ENCODE results near the gene RNF40.

Gene RNF40

DNA sequence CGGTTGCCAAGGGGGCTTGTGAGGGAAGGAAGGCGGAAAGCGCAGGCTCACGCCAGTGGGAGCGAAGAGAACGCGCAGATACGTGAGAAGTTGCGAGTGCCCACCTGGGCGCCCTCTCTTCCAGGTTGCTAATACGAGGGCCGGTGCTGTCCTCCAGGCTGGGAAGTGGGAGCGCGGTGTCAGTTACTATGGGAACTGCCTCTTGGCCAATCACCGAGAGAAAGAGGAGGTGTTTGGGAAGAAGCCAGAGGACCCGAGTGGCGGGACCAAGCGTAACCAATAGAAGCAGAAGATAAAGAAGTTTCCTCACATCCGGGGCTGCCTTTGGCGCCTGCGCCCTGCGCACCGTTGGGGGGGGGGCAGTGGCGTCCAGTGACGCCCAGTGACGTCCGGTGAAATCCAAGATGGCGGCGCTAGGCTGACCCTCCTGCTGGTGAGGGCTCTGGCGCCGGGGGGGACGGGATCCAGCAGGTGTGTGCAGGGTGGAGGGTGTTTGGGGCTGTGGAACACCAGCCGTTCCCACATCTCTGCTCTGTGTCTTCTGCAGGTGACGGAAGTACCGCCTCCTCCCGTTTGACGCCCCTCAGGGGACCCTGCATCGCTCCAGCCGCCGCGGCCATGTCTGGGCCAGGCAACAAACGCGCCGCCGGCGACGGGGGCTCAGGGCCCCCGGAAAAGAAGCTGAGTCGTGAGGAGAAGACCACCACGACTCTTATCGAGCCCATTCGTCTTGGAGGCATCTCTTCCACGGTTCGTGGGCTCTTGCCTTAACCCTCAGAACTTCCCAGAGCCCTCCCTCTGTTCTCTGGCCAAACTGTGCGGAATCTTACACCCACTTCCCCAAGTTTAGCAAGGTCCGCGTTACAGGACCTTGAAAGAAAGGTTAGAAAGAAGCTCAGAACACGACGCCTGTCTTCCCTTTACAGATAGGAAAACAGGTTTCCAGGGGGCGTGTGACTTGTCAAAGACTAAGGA is at the start of gene RNF40, which contains the start of gene CFAP119:
TSS of gene RNF40 (plus strand) at position 395 of the 975 bp plus-strand sequence. CDS start at position 619, 224 bp downstream.
TSS of gene CFAP119 (minus strand) at position 135 of the 975 bp plus-strand sequence. CDS start 314 bp downstream, outside the sequence.
- DNase-seq (ENCODE audit: low read depth in 2 of 2) = peak; percentile 86

DNA sequence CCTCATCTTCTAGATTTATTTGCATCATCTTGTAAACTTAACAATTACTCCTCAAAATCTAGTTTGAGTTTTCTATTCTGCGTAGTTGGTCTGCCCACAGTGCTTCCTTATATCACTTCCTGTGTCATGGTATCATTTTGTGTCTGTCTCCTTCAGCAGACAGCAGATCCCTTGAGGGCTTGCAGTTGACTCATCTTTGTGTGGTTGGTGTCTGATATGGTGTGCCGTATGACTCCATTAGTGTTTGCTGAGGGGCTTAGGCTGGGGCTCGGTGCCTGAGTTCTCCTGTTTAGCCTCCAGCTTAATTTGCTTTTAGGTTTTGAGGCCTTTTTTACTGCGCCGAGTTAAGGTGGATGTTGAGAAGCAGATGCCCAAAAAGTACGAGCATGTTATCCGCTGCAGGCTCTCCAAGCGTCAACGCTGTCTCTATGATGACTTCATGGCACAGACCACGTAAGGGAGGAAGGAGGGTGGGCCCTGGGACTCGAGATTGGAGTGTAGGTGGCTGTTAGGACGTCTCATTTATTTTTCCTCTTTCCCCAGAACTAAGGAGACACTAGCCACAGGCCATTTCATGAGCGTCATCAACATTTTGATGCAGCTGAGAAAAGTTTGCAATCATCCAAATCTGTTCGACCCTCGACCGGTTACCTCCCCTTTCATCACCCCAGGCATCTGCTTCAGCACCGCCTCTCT is 46.2 kb upstream of the RNF40 start:
- DNase-seq (ENCODE audit: low read depth in 2 of 2) = peak in 1 of 2 donors; percentile 18

DNA sequence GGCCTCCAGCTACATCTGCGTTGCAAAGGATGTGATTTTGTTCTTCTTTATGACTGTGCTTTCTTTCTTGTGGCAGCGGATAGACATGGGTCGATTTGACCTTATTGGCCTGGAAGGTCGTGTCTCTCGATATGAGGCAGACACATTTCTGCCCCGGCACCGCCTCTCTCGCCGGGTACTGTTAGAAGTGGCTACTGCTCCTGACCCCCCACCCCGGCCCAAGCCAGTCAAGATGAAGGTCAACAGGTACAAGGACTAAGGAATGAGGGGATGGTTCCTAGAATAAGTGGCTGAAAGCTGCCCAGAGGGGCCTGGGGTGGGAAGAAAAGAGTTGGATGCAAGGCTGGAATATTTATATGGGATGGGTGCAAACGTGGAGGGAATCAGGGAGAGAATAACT is 42.0 kb upstream of the RNF40 start:
- no peak for DNase-seq (ENCODE audit: low read depth in 2 of 2)

DNA sequence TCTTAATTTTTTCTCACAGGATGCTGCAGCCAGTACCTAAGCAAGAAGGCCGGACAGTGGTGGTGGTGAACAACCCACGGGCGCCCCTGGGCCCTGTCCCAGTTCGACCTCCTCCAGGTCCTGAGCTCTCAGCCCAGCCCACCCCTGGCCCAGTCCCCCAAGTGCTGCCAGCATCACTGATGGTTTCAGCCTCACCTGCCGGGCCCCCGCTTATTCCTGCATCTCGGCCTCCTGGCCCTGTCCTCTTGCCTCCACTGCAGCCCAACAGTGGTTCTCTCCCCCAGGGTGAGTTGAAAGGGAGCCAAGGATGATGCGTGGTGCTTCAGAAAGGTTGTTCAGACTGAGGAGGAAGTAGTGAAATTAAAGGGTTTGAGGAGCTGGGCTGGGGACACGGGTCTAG is 41.4 kb upstream of the RNF40 start:
- DNase-seq (ENCODE audit: low read depth in 2 of 2) = no peak

DNA sequence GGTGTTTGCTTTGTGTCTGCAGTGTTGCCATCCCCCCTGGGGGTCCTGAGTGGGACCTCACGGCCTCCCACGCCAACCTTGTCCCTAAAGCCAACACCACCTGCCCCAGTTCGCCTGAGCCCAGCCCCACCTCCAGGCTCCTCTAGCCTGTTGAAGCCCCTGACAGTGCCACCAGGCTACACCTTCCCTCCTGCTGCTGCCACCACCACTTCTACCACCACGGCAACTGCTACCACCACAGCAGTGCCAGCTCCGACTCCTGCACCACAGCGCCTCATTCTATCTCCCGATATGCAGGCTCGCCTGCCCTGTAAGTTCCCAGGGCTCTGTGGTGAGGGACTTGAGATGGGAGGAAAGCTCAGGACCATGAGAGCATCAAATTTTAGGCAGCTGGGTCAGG is 41.0 kb upstream of the RNF40 start:
- no peak for DNase-seq (ENCODE audit: low read depth in 2 of 2)

DNA sequence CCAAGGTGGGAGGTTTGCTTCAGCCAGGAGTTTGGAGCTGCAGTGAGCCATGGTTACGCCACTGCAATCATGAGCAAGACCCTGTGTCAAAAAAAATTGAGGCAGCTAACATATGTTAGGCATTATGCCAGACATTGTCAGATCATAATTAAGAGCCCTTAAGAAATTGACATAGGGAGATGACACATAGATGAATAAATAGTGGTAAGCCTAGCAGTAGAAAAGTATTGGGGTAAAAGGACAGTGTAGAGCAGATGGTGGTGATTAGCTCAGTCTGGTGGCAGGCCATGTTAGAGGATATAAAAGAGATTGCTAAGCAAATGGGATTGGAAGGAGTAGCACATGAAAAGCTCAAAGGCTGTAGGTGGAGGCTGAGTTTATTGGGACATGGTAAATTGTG is 40.5 kb upstream of the RNF40 start:
- no peak for DNase-seq (ENCODE audit: low read depth in 2 of 2)

DNA sequence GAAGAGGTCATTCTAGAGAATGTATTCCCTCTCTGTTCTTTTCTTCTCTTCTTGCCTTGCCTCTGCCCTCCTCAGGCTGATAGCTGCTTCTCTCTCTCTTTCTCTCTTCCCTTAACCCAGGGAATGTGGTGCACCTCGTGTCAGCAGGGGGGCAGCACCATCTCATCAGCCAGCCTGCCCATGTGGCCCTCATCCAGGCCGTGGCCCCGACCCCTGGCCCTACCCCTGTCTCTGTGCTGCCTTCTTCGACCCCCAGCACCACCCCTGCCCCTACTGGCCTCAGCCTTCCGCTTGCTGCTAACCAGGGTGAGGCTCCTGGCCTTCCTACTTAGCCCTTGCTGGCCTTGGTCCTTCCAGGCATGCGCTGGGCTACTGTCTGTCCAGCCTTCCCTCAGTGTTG is 39.7 kb upstream of the RNF40 start:
- DNase-seq (ENCODE audit: low read depth in 2 of 2) = no peak

DNA sequence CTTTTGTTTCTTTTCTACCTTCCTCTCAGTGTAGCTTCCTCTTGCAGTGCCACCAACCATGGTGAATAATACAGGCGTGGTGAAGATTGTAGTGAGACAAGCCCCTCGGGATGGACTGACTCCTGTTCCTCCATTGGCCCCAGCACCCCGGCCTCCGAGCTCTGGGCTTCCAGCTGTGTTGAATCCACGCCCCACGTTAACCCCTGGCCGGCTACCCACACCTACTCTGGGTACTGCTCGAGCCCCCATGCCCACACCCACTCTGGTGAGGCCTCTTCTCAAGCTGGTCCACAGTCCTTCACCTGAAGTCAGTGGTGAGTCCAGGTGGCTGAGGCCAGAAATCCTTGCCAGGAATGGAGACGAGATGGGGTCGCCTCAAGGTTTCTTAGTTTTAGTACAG is 39.2 kb upstream of the RNF40 start:
- DNase-seq (ENCODE audit: low read depth in 2 of 2) = no peak

DNA sequence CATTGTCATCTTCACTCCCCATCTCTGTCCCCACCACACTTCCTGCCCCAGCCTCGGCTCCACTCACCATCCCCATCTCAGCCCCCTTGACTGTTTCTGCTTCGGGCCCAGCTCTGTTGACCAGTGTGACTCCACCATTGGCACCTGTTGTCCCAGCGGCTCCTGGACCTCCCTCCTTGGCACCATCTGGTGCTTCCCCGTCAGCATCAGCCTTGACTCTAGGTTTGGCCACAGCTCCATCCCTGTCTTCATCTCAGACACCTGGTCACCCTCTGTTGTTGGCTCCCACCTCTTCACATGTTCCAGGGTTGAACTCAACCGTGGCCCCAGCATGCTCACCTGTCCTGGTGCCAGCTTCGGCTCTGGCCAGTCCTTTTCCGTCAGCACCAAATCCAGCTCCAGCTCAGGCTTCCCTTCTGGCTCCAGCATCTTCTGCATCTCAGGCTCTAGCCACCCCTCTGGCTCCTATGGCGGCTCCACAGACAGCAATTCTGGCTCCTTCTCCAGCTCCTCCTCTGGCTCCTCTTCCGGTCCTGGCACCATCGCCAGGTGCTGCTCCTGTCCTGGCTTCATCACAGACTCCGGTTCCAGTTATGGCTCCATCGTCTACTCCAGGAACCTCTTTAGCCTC is 38.3 kb upstream of the RNF40 start:
- no peak for DNase-seq (ENCODE audit: low read depth in 2 of 2)

DNA sequence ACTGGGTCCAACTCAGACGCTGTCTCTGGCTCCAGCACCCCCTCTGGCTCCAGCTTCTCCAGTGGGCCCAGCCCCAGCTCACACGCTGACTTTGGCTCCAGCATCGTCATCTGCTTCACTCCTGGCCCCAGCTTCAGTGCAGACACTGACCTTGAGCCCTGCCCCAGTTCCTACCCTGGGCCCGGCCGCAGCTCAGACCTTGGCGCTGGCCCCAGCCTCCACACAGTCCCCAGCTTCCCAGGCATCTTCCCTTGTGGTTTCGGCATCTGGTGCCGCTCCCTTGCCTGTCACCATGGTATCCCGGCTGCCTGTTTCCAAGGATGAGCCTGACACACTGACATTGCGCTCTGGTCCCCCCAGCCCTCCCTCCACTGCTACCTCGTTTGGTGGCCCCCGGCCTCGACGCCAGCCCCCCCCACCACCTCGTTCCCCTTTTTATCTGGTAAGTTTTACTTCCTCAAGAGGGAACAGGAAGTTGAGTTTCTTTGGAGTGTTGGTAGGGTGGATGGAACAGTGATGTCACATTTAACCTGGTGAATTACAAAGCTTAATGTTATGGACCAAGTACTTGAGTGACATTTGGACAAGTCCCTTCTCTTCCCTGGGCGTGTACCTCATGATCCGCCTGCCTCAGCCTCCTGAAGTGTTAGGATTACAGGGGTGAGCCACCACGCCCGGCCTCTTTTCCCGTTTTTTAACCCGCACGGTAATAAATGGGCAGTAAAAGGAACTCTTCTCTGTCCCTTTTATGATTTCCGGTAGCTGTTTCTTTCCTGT is 37.3 kb upstream of the RNF40 start:
- no peak for DNase-seq (ENCODE audit: low read depth in 2 of 2)

DNA sequence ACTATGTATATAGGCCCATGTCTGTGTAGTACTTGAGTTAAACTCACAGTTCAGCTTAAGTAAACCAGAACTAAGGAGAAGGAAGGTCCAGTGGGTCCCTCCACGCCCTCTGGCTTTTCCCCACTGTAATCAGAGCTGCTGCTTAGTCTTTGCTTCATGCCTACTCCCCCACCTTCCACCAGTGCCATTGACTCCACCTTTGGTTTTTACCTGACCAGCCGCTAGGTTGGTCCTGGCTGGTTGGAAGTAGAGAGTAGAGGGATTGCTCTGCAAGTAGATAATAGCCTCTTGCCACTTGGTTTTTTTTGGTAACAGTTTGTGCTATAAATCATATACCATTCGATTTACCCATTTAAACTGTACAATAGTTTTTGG is 36.7 kb upstream of the RNF40 start:
- no peak for DNase-seq (ENCODE audit: low read depth in 2 of 2)

DNA sequence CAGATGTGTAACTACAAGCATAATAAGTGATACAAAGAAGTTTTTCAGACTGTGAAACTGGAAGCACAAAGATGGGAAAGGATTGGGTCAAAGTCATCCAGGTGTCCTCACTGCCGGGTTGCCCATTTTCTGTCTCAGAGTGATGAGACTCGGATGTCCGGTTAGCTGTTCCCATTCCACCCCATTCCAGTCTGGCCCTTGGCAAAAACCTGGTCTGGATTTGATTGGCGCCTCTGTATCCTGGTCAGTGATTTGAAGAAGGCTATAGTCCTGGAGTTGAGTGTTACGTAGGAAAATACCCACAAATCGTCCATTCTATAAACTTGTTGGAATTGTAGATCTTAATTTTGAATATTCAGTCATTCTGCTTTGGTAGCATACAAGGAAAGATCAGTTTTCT is 33.8 kb upstream of the RNF40 start:
- no peak for DNase-seq (ENCODE audit: low read depth in 2 of 2)

DNA sequence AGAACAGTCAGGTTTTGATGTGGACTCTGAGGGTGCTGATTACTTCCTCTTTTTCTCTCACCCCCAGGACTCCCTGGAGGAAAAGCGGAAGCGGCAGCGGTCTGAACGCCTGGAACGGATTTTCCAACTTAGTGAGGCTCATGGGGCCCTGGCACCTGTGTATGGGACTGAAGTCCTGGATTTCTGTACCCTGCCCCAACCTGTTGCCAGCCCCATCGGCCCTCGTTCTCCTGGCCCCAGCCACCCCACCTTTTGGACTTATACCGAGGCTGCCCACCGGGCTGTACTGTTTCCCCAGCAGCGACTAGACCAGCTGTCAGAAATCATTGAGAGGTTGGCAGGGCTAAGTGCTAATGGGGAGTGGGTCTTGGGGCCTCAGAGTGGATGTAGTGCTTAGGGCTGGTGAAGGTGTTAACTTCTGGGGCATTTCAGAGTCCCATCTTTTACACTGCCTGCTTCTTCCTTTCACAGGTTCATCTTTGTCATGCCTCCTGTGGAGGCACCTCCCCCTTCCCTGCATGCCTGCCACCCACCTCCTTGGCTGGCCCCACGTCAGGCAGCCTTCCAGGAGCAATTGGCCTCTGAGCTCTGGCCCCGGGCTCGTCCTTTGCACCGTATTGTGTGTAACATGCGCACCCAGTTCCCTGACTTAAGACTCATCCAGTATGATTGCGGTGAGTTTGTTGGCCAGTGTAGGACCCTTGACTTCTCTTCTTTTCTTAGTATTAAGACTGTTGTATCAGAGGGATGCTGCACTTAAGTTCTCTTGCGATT is 33.0 kb upstream of the RNF40 start:
- DNase-seq (ENCODE audit: low read depth in 2 of 2) = no peak

DNA sequence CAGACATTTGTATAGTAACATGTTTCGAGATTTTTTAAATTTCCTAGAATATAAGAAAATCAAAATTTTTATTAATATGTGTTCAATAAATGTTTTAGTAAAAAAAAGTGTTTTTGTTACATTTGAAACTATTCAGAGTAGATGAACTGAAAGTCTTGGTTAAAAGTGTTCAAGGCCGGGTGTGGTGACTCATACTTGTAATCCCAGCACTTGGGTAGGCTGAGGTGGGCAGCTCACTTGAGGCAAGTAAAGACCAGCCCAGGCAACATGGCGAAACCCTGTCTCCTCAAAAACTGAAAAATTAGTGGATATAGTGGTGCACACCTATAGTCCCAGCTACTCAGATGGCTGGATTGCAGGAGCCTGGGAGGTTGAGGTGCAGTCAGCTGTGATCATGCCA is 30.7 kb upstream of the RNF40 start:
- DNase-seq (ENCODE audit: low read depth in 2 of 2) = no peak

DNA sequence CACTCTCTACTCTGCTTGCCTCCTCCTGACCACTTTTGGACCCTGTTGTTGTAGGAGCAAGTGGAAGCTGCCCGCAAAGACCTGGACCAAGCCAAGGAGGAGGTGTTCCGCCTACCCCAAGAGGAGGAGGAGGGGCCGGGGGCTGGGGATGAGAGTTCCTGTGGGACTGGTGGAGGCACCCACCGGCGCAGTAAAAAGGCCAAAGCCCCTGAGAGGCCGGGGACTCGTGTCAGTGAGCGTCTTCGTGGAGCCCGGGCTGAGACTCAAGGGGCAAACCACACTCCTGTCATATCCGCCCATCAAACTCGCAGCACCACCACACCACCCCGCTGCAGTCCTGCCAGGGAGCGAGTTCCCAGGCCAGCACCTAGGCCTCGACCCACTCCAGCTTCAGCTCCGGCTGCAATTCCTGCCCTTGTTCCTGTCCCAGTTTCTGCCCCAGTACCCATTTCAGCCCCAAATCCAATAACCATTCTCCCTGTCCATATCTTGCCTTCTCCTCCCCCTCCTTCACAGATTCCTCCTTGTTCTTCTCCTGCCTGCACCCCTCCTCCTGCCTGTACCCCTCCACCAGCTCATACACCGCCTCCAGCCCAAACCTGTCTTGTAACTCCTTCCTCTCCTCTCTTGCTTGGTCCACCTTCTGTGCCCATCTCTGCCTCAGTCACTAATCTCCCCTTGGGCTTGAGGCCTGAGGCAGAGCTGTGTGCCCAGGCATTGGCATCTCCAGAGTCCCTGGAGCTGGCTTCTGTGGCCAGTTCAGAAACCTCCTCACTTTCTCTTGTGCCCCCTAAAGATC is 24.9 kb upstream of the RNF40 start:
- DNase-seq (ENCODE audit: low read depth in 2 of 2) = no peak

DNA sequence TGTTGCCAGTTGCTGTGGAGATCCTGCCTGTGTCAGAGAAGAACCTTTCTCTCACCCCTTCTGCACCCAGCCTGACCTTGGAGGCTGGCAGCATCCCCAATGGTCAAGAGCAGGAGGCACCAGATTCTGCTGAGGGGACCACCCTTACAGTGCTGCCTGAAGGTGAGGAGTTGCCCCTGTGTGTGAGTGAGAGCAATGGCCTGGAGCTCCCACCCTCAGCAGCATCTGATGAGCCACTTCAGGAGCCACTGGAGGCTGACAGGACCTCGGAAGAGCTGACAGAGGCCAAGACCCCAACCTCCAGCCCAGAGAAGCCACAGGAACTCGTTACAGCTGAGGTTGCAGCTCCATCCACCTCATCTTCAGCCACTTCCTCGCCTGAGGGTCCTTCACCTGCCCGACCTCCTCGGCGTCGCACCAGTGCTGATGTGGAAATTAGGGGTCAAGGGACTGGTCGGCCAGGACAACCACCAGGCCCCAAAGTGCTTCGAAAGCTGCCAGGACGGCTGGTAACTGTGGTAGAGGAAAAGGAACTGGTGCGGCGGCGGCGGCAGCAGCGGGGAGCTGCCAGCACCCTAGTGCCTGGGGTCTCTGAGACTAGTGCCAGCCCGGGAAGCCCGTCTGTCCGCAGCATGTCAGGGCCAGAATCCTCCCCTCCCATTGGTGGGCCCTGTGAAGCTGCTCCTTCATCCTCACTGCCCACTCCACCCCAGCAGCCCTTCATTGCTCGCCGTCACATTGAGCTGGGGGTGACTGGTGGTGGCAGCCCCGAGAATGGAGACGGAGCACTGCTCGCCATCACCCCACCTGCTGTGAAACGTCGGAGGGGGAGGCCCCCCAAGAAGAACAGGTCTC is 24.1 kb upstream of the RNF40 start:
- DNase-seq (ENCODE audit: low read depth in 2 of 2) = no peak

DNA sequence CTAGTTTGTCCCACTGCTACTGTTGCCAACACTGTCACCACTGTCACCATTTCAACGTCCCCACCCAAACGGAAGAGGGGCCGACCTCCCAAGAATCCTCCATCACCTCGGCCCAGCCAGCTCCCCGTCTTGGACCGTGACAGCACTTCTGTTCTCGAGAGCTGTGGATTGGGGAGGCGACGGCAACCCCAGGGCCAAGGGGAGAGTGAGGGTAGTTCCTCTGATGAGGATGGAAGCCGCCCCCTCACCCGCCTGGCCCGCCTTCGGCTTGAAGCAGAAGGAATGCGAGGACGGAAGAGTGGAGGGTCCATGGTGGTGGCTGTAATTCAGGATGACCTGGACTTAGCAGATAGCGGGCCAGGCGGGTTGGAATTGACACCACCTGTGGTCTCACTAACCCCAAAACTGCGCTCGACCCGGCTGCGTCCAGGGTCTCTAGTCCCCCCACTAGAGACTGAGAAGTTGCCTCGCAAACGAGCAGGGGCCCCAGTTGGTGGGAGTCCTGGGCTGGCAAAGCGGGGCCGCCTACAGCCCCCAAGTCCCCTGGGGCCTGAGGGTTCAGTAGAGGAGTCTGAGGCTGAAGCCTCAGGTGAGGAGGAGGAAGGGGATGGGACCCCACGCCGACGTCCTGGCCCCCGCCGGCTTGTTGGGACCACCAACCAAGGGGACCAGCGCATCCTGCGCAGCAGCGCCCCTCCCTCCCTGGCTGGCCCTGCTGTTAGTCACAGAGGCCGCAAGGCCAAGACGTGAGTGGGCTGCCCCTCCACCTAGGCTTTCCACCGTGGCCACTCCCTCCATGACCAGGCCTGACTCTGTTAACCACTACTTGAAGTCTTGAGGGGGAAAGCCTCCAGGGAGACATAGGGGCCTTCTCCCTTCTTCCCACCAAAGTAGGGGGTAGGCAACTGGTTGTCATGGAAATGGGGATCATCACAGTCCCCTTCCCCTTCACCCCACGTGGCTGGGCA is 22.9 kb upstream of the RNF40 start:
- no peak for DNase-seq (ENCODE audit: low read depth in 2 of 2)
